K562 (cell line): ENCODE results near the gene GTSE1. TPM values are rescaled to one million over a fixed set of nuclear protein-coding genes. Genes with fewer than 3 reads are reported as not detected.

Source experiments
- ATAC-seq: fragments of 200-7000 bp; cut with Tn5 transposase; 3 replicates; pipeline ENCODE4 v1.9.1; 2020; ENCODE audit warnings: moderate library complexity
- BruUV-seq: library from RNA; stranded (reverse); fragments of 400-500 nt; replicated peaks from 2 replicates; lab custom pipeline; 2021; lab: Mats Ljungman, UMichigan
- CTCF ChIA-PET: fragments of 300-600 bp; formaldehyde crosslinking; extraction: SDS; loops from one replicate; lab custom pipeline; 2021; ENCODE audit warnings: low intra/inter-chr PET ratio; lab: Yijun Ruan, JAX
- POLR2A ChIA-PET: fragments of 300-600, 350-650 bp; sonication (Branson Sonifier 250); formaldehyde crosslinking; extraction: SDS; loops from one replicate; lab custom pipeline; 2021; ENCODE audit warnings: antibody characterized with exemption, inconsistent platforms; lab: Yijun Ruan, JAX
- DNase-seq, 4 experiments: peaks; one replicate each; pipeline versions ENCODE4 v3.0.0 to v3.0.0-alpha.2; 2011 to 2018; ENCODE audit warnings: low spot score in 3 of 4, mixed read lengths in 3 of 4; ENCODE audit errors: extremely low read depth in 1 of 4
- FAIRE-seq: peaks from 2 replicates; lab custom pipeline; 2011; peaks lifted over from hg19 to GRCh38; lab: Jason Lieb, UNC
- H2AFZ ChIP-seq: 2 replicates; pipeline ENCODE4 v1.6.0; 2011; ENCODE audit warnings: low read depth, low read length, control low read depth, inconsistent platforms
- H3K27ac ChIP-seq: fragments of 200-600 bp; 3 replicates; pipeline ENCODE4 v1.8.0; 2011; ENCODE audit warnings: low read depth, mild to moderate bottlenecking, control low read depth, inconsistent platforms, low read length, moderate library complexity, mixed read lengths; ENCODE audit errors: extremely low read depth
- H3K27me3 ChIP-seq, 2 experiments: fragments of 300-600 bp in 1 of 2; 2 replicates in 1 of 2; 3 replicates in 1 of 2; pipeline versions ENCODE4 v1.6.0 to v1.8.0; 2011; ENCODE audit warnings: inconsistent platforms in 2 of 2, low read length in 2 of 2, mild to moderate bottlenecking in 1 of 2, mixed read lengths in 1 of 2, moderate library complexity in 1 of 2; ENCODE audit not compliant: control insufficient read depth in 2 of 2, insufficient read depth in 2 of 2
- H3K36me3 ChIP-seq: fragments of 300-600 bp; 3 replicates; pipeline ENCODE4 v1.8.0; 2011; ENCODE audit warnings: mild to moderate bottlenecking, low read length, inconsistent platforms; ENCODE audit not compliant: control insufficient read depth, insufficient read depth
- H3K4me1 ChIP-seq, 2 experiments: fragments of 200-600 bp in 1 of 2; replicated peaks in 1 of 2; 2 replicates in 1 of 2; 3 replicates in 1 of 2; pipeline versions ENCODE4 v1.5.1 to v1.8.0; 2011; ENCODE audit warnings: inconsistent platforms in 2 of 2, low read length in 2 of 2, mild to moderate bottlenecking in 1 of 2, mixed read lengths in 1 of 2, moderate library complexity in 1 of 2; ENCODE audit not compliant: control insufficient read depth in 2 of 2, insufficient read depth in 2 of 2
- H3K4me2 ChIP-seq: 2 replicates; pipeline ENCODE4 v1.6.1; 2011; ENCODE audit warnings: low read length, control low read depth, inconsistent platforms, mixed read lengths; ENCODE audit not compliant: insufficient read depth
- H3K4me3 ChIP-seq: fragments of 200-600 bp; sonication (generic), shearing (Covaris generic); 2 replicates; pipeline ENCODE4 v1.5.1; 2016; ENCODE audit warnings: control low read depth, inconsistent platforms
- H3K79me2 ChIP-seq: fragments of 200-600 bp; 3 replicates; pipeline ENCODE4 v1.8.0; 2011; ENCODE audit warnings: low read length, inconsistent platforms; ENCODE audit not compliant: control insufficient read depth, insufficient read depth
- H3K9ac ChIP-seq, 2 experiments: 2 replicates each; pipeline versions ENCODE4 v1.6.0 to v1.6.1; 2011; ENCODE audit warnings: low read depth in 2 of 2, low read length in 2 of 2, control low read depth in 1 of 2, inconsistent platforms in 1 of 2, mild to moderate bottlenecking in 1 of 2, mixed read lengths in 1 of 2; ENCODE audit not compliant: insufficient read depth in 1 of 2
- H3K9me1 ChIP-seq: one replicate; pipeline ENCODE4 v1.6.0; 2011; ENCODE audit warnings: inconsistent platforms, mild to moderate bottlenecking, low read length, moderate library complexity; ENCODE audit not compliant: control insufficient read depth, insufficient read depth
- H3K9me3 ChIP-seq: replicated peaks from 2 replicates; pipeline ENCODE4 v1.5.1; 2011; ENCODE audit warnings: low read depth, low read length, inconsistent platforms; ENCODE audit not compliant: control insufficient read depth, insufficient read depth
- H4K20me1 ChIP-seq: replicated peaks from 2 replicates; pipeline ENCODE4 v1.6.1; 2011; ENCODE audit warnings: low read length, inconsistent platforms, mixed read lengths; ENCODE audit not compliant: control insufficient read depth, insufficient read depth
- DNMT1 ChIP-seq: fragments of 450-650 bp; IDR thresholded peaks from 2 replicates; pipeline ENCODE4 v1.6.1; 2016; ENCODE audit warnings: antibody characterized with exemption, mild to moderate bottlenecking
- ERF ChIP-seq: fragments of 450-650 bp; formaldehyde crosslinking; IDR thresholded peaks from 2 replicates; pipeline ENCODE4 v1.4.0; 2020; ENCODE audit warnings: mild to moderate bottlenecking, mixed read lengths
- FOXJ2 ChIP-seq: fragments of 200-800 bp; sonication (Bioruptor generic); IDR thresholded peaks from 2 replicates; pipeline ENCODE4 v1.6.1; 2016; ENCODE audit warnings: missing genetic modification characterization, missing compliant biosample characterization
- MEIS2 ChIP-seq: fragments of 450-650 bp; IDR thresholded peaks from 2 replicates; pipeline ENCODE4 v1.6.1; 2014; ENCODE audit warnings: mild to moderate bottlenecking; ENCODE audit not compliant: partially characterized antibody
- NCOR1 ChIP-seq: fragments of 450-650 bp; IDR thresholded peaks from 2 replicates; pipeline ENCODE4 v1.6.1; 2016; ENCODE audit warnings: mild to moderate bottlenecking, moderate library complexity
- NELFE ChIP-seq: IDR thresholded peaks from 2 replicates; pipeline ENCODE4 v1.6.1; 2011; ENCODE audit warnings: mild to moderate bottlenecking; ENCODE audit not compliant: insufficient read depth, insufficient read length
- NR2C2 ChIP-seq, 2 experiments: fragments of 200-800 bp in 1 of 2; sonication (Bioruptor generic) in 1 of 2; sonication (generic) in 1 of 2; formaldehyde crosslinking in 1 of 2; IDR thresholded peaks; 2 replicates each; pipeline versions ENCODE4 v1.6.1 to v1.8.0; 2016 to 2022; ENCODE audit warnings: mild to moderate bottlenecking in 1 of 2, missing compliant biosample characterization in 1 of 2, missing genetic modification characterization in 1 of 2, missing genetic modification reagents in 1 of 2
- NR4A1 ChIP-seq, 2 experiments: fragments of 250-450 bp in 1 of 2; fragments of 450-650 bp in 1 of 2; sonication (Bioruptor Pico) in 1 of 2; IDR thresholded peaks; 2 replicates each; pipeline versions ENCODE4 v1.4.0 to v1.6.1; 2016 to 2020; ENCODE audit warnings: mild to moderate bottlenecking in 2 of 2, missing compliant biosample characterization in 1 of 2, missing genetic modification characterization in 1 of 2, moderate library complexity in 1 of 2
- POLR3A ChIP-seq: IDR thresholded peaks from 2 replicates; pipeline ENCODE4 v1.6.1; 2011; ENCODE audit warnings: borderline replicate concordance, mild to moderate bottlenecking, moderate library complexity; ENCODE audit not compliant: insufficient read length, insufficient read depth; ENCODE audit errors: extremely low read depth
- SMAD2 ChIP-seq: fragments of 150-350 bp; IDR thresholded peaks from 2 replicates; pipeline ENCODE4 v1.6.1; 2014; ENCODE audit warnings: low read depth, mild to moderate bottlenecking, low read length
- ZBTB8A ChIP-seq: fragments of 450-650 bp; IDR thresholded peaks from 2 replicates; pipeline ENCODE4 v1.6.1; 2018; ENCODE audit warnings: mild to moderate bottlenecking, moderate library complexity; ENCODE audit not compliant: partially characterized antibody
- ZNF57 ChIP-seq: fragments of 450-650 bp; formaldehyde crosslinking; IDR thresholded peaks from 2 replicates; pipeline ENCODE4 v1.4.0; 2020; ENCODE audit warnings: mild to moderate bottlenecking, moderate library complexity
- WGBS: fragments of 100-300 bp; shearing (Covaris generic); methylation state at CpG from one replicate; pipeline ENCODE4 v1.1.6; 2016; ENCODE audit warnings: low coverage, mixed read lengths; ENCODE audit not compliant: insufficient coverage; ENCODE audit errors: missing lambda C conversion rate; 5-methylcytosine and 5-hydroxymethylcytosine counted together
- in situ Hi-C: fragments of 300-500 bp; cut with MboI; formaldehyde crosslinking; loops from 4 replicates; pipeline ENCODE4 v1.15.0; 2018; ENCODE audit warnings: inconsistent platforms, mixed read lengths
- intact Hi-C: fragments of 100-400 bp; cut with micrococcal nuclease; formaldehyde crosslinking; loops from 2 replicates; pipeline ENCODE4 v1.14.2; 2022
- polyA plus RNA-seq, 8 experiments: library from polyadenylated mRNA; depleted of rRNA in 4 of 8; stranded (reverse) in 5 of 8; unstranded in 3 of 8; fragments of >200 nt; fragmentation: Nextera tagmentation in 2 of 8; fragmentation: Illumina TruSeq in 1 of 8; extraction: Ambion mirVana in 2 of 8; extraction: Trizol in 1 of 8; gene quantifications; 2 replicates each; pipeline versions ENCODE4 v1.2.1 to v1.2.3, GENCODE V29; 2011 to 2014; ENCODE audit warnings: inconsistent platforms in 1 of 8, missing spikeins in 1 of 8
- total RNA-seq, 7 experiments: library from RNA; depleted of rRNA in 6 of 7; stranded (reverse); fragments of >200 nt in 6 of 7; fragmentation: Illumina TruSeq in 2 of 7; extraction: Trizol in 2 of 7; gene quantifications; 2 replicates each; pipeline versions ENCODE4 v1.2.1 to v1.2.3, GENCODE V29; 2011 to 2021; ENCODE audit warnings: low replicate concordance in 1 of 7
- TF ChIP-seq, protein P1 (sequence below): fragments of 450-650 bp; IDR thresholded peaks from 2 replicates; pipeline ENCODE4 v1.6.1; 2016; ENCODE audit warnings: low read depth, mild to moderate bottlenecking, moderate library complexity

The GTSE1 gene
- total and polyA plus RNA-seq, 9 of the 15 experiments (the other 6 are each of a cell fraction or from before 2014, with no cell fraction given): 2.5 to 22.5 (median 12.9) TPM

DNA sequence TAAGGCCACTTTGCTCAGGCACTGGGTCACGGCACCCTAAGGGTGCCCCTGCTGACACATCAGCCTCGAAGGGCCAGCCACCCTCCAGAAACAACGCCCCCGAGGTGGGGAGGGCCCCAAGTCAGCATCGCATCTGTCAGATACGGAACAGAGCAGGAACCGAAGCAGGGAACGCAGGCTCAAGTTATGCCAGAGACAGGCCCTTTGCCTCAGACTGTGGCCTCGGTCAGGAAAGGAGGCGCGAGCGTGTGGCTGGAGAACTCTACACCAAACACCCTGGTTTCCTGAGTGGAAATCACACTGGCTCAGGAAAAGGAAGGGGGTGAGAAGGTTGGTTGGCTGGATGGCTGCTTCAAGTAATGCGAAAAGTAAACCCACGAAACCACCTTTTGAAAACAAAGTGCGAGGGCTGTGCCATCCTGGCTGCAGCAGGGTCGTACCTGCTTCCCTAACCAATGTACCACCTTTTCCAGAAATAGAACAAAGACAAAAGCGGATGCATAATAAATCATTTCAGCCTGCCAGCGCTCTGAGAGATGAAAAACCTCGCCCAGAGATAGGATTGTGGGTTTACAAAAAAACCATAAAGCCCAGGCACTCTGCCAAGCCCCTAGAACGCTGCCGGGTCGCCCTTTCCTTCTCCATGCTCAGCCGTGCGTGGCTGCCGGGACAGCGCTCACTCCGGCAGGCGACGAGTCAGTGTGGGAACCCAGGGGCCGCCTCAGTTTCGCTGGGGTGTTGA is 77.4 kb downstream of the GTSE1 start:
- Histone ChIP-seq H3K36me3 (no peaks in the 10 kb centered on the region), H3K4me3 (no peak overlapping the region), H3K9ac (no peak overlapping the region), H3K9me1 (no peaks in the 10 kb centered on the region), H3K27me3 (peaks cover 3 to 24% of the 10 kb centered on the region in 2 experiments; a peak in 2 of 5 replicates)
- no peak for DNase-seq
- BruUV-seq: no TSS peak
- FAIRE-seq: no peak
- CTCF ChIA-PET: no interaction called here
- peak; percentile 42 for TF ChIP-seq MEIS2
- TF ChIP-seq ZNF57 (CRISPR knock-in tag): no peak
- TF ChIP-seq, all 486 proteins: peak for 1
- no peaks in the 10 kb centered on the region for H3K9me3 ChIP-seq
- in situ Hi-C loops: no loop called here
- no peak overlapping the region for H3K27ac ChIP-seq
- POLR2A ChIA-PET: no interaction called here
- ATAC-seq: no peak
- H4K20me1 ChIP-seq: no peaks in the 10 kb centered on the region; the same call in 1 of the 2 replicates
- H2AFZ ChIP-seq: no peak overlapping the region
- H3K79me2 ChIP-seq: no peaks in the 10 kb centered on the region
- no peak overlapping the region for H3K4me2 ChIP-seq
- H3K4me1 ChIP-seq: peaks cover 0 to 9% of the 10 kb centered on the region in 2 experiments; a peak in 2 of 5 replicates
- 3% methylated on average over 29 of the region's 31 CpGs for WGBS
- intact Hi-C loops: no loop called here

- Histone ChIP-seq H3K4me1 (peaks cover 0 to 9% of the 10 kb centered on the region in 2 experiments; a peak in 2 of 5 replicates), H3K9me3 (no peaks in the 10 kb centered on the region), H4K20me1 (no peaks in the 10 kb centered on the region; the same call in 1 of the 2 replicates), H3K36me3 (no peaks in the 10 kb centered on the region), H3K79me2 (no peaks in the 10 kb centered on the region), H3K9me1 (no peaks in the 10 kb centered on the region), H3K27me3 (peaks cover 5 to 24% of the 10 kb centered on the region in 2 experiments; a peak in 3 of 5 replicates), H3K9ac (no peak overlapping the region), H3K4me2 (no peak overlapping the region), H3K27ac (no peak overlapping the region), H3K4me3 (no peak overlapping the region), H2AFZ (no peak overlapping the region)
- in situ Hi-C loops: no loop called here
- BruUV-seq: no TSS peak
- CTCF ChIA-PET: no interaction called here
- ATAC-seq (no peak), DNase-seq (no peak), FAIRE-seq (no peak)
- POLR2A ChIA-PET: no interaction called here
- intact Hi-C loops: no loop called here
- 5% methylated on average over 10 of the region's 38 CpGs for WGBS
- no peak for TF ChIP-seq ZBTB8A
- no peak for TF ChIP-seq NR2C2 (CRISPR knock-in tag; IDR thresholded peaks at IDR 0.05)
- TF ChIP-seq NR2C2 (tag; IDR thresholded peaks at IDR 0.05): no peak
- no peak for TF ChIP-seq SMAD2
- no peak for TF ChIP-seq POLR3A
- TF ChIP-seq ERF (CRISPR knock-in tag): no peak
- TF ChIP-seq NR4A1 (CRISPR knock-in tag; IDR thresholded peaks at IDR 0.05): no peak
- TF ChIP-seq NR4A1 (tag; IDR thresholded peaks at IDR 0.05): no peak
- TF ChIP-seq FOXJ2 (tag): no peak
- no peak for TF ChIP-seq DNMT1
- no peak for TF ChIP-seq NCOR1
- TF ChIP-seq, protein P1, sequence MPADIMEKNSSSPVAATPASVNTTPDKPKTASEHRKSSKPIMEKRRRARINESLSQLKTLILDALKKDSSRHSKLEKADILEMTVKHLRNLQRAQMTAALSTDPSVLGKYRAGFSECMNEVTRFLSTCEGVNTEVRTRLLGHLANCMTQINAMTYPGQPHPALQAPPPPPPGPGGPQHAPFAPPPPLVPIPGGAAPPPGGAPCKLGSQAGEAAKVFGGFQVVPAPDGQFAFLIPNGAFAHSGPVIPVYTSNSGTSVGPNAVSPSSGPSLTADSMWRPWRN: no peak
- TF ChIP-seq NELFE: no peak
Observed at GRCh38 chr22:46374663-46375474, 78.2 kb downstream of the GTSE1 start.
